HG03469 (cell line): ENCODE measurements around the gene ACACB.

ENCODE experiments used
- ATAC-seq: cut with Tn5 transposase; IDR thresholded peaks from one replicate; pipeline ENCODE4 v1.9.1; 2021; ENCODE audit warnings: mild to moderate bottlenecking, moderate library complexity, moderate number of reproducible peaks; ENCODE audit not compliant: unreplicated experiment

ACACB gene

GRCh38 chr12:109271418-109271817 lies 155.0 kb downstream of the ACACB start:
- ATAC-seq: no peak

- no peak for ATAC-seq
Observed at GRCh38 chr12:109273354-109273753, 157.0 kb downstream of the ACACB start.

GRCh38 chr12:109274381-109274780 lies 158.0 kb downstream of the ACACB start:
- ATAC-seq: no peak

- ATAC-seq: no peak
Observed at GRCh38 chr12:109275173-109275572, 158.8 kb downstream of the ACACB start.

- ATAC-seq: no peak
Observed at GRCh38 chr12:109276160-109276559, 159.8 kb downstream of the ACACB start.

- ATAC-seq: no peak
Observed at GRCh38 chr12:109277255-109277898, 161.0 kb downstream of the ACACB start.

GRCh38 chr12:109277899-109278762 lies 161.7 kb downstream of the ACACB start:
- no peak for ATAC-seq

GRCh38 chr12:109278912-109279311 lies 162.5 kb downstream of the ACACB start:
- ATAC-seq: no peak

- no peak for ATAC-seq
Observed at GRCh38 chr12:109279525-109279924, 163.1 kb downstream of the ACACB start.

GRCh38 chr12:109281452-109281851 lies 165.1 kb downstream of the ACACB start:
- ATAC-seq: no peak

GRCh38 chr12:109284392-109284791 lies 168.0 kb downstream of the ACACB start:
- no peak for ATAC-seq

- no peak for ATAC-seq
Observed at GRCh38 chr12:109286252-109286651, 169.9 kb downstream of the ACACB start.

- ATAC-seq: no peak
Observed at GRCh38 chr12:109286652-109287051, 170.3 kb downstream of the ACACB start.

GRCh38 chr12:109287181-109287580 lies 170.8 kb downstream of the ACACB start:
- ATAC-seq: no peak

GRCh38 chr12:109287811-109288469 lies 171.6 kb downstream of the ACACB start:
- ATAC-seq: no peak

GRCh38 chr12:109288571-109288970 lies 172.2 kb downstream of the ACACB start:
- no peak for ATAC-seq

GRCh38 chr12:109289004-109289403 lies 172.6 kb downstream of the ACACB start:
- ATAC-seq: no peak

GRCh38 chr12:109289551-109289950 lies 173.2 kb downstream of the ACACB start:
- no peak for ATAC-seq

- ATAC-seq: no peak
Observed at GRCh38 chr12:109290061-109290460, 173.7 kb downstream of the ACACB start.

- ATAC-seq: no peak
Observed at GRCh38 chr12:109291117-109291516, 174.7 kb downstream of the ACACB start.

GRCh38 chr12:109291521-109292341 lies 175.3 kb downstream of the ACACB start:
- no peak for ATAC-seq
